Muscle of arm (tissue), 12 donors: ENCODE results near the gene TAF15. TPM values are rescaled to one million over a fixed set of nuclear protein-coding genes. Genes with fewer than 3 reads are reported as not detected.

ENCODE experiments used
- polyA plus RNA-seq, 12 donors: library from polyadenylated mRNA; unstranded; fragments of 120-200 nt; gene quantifications; one replicate each; pipeline ENCODE4 v1.2.1, GENCODE V29; 2013; ENCODE audit not compliant: insufficient read length in 12 of 12

The TAF15 gene
- polyA plus RNA-seq, 12 donors = 96.4 to 211 (median 120) TPM; not detected in 1

Other genes starting within 250 kb of the TAF15 start
- gene SLFN14, start 248.7 kb upstream of the TAF15 start, polyA plus RNA-seq = under 1 TPM in 10 of 12 donors, not detected in 2; 0.08 to 0.80 (median 0.24) TPM
- 10 to 100 TPM in 1 of 12 donors, 1 to 10 TPM in 10, not detected in 1; 5.2 to 10.4 (median 8.0) TPM for gene PEX12, start 230.9 kb upstream of the TAF15 start, polyA plus RNA-seq
- 10 to 100 TPM in 11 of 12 donors, not detected in 1; 75.5 to 97.8 (median 81.7) TPM for gene AP2B1, start 222.2 kb upstream of the TAF15 start, polyA plus RNA-seq
- gene RASL10B, start 77.8 kb upstream of the TAF15 start, polyA plus RNA-seq = 1 to 10 TPM in 11 of 12 donors, not detected in 1; 1.4 to 4.3 (median 2.4) TPM
- under 1 TPM in 1 of 12 donors, not detected in 11; 0.07 TPM for gene GAS2L2, start 56.2 kb upstream of the TAF15 start, polyA plus RNA-seq
- gene C17orf50, start 48.6 kb upstream of the TAF15 start, polyA plus RNA-seq = under 1 TPM in 1 of 12 donors, not detected in 11; 0.16 TPM
- gene MMP28, start 13.8 kb upstream of the TAF15 start, polyA plus RNA-seq = 10 to 100 TPM in 1 of 12 donors, 1 to 10 TPM in 10, not detected in 1; 2.2 to 14.3 (median 3.7) TPM
- gene HEATR9, start 59.4 kb downstream of the TAF15 start, polyA plus RNA-seq = under 1 TPM in 5 of 12 donors, not detected in 7; 0.11 to 0.21 (median 0.15) TPM
- gene CCL5, start 70.9 kb downstream of the TAF15 start, polyA plus RNA-seq = 1 to 10 TPM in 8 of 12 donors, under 1 TPM in 2, not detected in 2; 0.63 to 4.0 (median 1.1) TPM
- 1 to 10 TPM in 1 of 12 donors, under 1 TPM in 9, not detected in 2; 0.43 to 1.4 (median 0.65) TPM for gene RDM1, start 121.3 kb downstream of the TAF15 start, polyA plus RNA-seq
- not detected for gene LYZL6, start 134.2 kb downstream of the TAF15 start, polyA plus RNA-seq
- gene CCL16, start 172.0 kb downstream of the TAF15 start, polyA plus RNA-seq = under 1 TPM in 8 of 12 donors, not detected in 4; 0.13 to 0.54 (median 0.31) TPM
- gene CCL14, start 177.2 kb downstream of the TAF15 start, polyA plus RNA-seq = 10 to 100 TPM in 10 of 12 donors, not detected in 2; 18.8 to 62.1 (median 35.3) TPM
- gene CCL15, start 192.1 kb downstream of the TAF15 start, polyA plus RNA-seq = under 1 TPM in 1 of 12 donors, not detected in 11; 0.43 TPM
- under 1 TPM in 2 of 12 donors, not detected in 10; 0.33 TPM for gene CCL23, start 208.5 kb downstream of the TAF15 start, polyA plus RNA-seq